ENCODE results near the gene MINK1. TPM values are rescaled to one million over a fixed set of nuclear protein-coding genes. Genes with fewer than 3 reads are reported as not detected.

MINK1 gene
- total and polyA plus RNA-seq, 2 donors from 2014 or later = 21.2 to 118 TPM

DNA sequence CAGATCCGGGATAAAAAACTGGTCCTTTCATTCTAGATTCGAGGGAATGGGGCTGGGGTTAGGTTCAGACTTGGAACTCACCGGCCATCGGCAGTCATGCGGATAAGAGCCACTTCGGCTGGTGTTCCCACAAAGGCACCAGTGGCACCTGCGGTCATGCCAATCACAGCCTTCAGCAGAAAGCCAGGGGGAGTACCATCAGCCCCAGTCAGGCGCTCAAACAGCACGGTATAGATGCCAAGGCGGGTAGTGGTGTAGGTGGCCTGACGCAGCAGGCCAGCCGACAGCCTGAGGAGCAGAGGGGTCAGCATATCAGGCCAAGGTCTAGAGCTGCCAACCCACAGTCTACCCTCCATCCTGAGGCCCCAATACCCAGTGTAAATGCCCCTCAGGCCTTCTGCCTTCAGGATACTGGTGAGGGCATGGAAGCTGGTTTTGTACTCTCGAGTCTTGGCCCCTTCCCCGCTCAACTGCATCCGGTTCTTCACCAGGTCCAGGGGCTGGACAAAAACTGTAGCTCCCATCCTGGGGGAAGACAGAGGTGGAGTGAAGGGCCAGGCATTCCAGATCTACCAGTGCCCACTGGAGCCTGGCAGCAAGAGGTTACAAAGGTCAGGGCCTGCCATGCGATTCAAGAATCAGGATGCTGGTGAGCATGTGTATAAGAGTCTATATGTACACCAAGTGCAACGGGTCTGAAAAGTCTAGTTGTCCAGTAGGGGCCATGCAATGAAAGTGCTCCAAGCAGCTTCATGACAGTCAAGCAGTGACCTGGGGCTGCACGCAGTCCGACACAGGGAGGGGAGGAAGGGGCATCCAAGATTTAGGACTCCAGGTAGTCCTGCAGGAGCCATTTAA, 105.8 kb downstream of the MINK1 start:
- H3K27me3 ChIP-seq (ENCODE audit: control insufficient read depth, insufficient read depth, low read length) = no peaks in the 10 kb centered on the region
- peaks cover 0 to 26% (median 15%) of the 10 kb centered on the region in 3 donors for H3K36me3 ChIP-seq (ENCODE audit: control insufficient read depth in 2 of 3, insufficient read depth in 3 of 3, low read length in 3 of 3)
- peak in 2 of 5 donors; percentile 51 to 57 for DNase-seq
- H3K9me3 ChIP-seq (ENCODE audit: control insufficient read depth in 2 of 3, insufficient read depth in 1 of 3, low read length in 3 of 3) = no peaks in the 10 kb centered on the region
- TF ChIP-seq, protein P1, sequence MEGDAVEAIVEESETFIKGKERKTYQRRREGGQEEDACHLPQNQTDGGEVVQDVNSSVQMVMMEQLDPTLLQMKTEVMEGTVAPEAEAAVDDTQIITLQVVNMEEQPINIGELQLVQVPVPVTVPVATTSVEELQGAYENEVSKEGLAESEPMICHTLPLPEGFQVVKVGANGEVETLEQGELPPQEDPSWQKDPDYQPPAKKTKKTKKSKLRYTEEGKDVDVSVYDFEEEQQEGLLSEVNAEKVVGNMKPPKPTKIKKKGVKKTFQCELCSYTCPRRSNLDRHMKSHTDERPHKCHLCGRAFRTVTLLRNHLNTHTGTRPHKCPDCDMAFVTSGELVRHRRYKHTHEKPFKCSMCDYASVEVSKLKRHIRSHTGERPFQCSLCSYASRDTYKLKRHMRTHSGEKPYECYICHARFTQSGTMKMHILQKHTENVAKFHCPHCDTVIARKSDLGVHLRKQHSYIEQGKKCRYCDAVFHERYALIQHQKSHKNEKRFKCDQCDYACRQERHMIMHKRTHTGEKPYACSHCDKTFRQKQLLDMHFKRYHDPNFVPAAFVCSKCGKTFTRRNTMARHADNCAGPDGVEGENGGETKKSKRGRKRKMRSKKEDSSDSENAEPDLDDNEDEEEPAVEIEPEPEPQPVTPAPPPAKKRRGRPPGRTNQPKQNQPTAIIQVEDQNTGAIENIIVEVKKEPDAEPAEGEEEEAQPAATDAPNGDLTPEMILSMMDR (IDR thresholded peaks at IDR 0.05; ENCODE audit: borderline replicate concordance, extremely low read depth, insufficient read depth) = no peak
- intact Hi-C loops (cut with DNase I) = no loop called here
- H3K4me1 ChIP-seq (ENCODE audit: control insufficient read depth in 2 of 3, insufficient read depth in 2 of 3, low read depth in 1 of 3, low read length in 3 of 3) = peaks cover 5 to 32% (median 18%) of the 10 kb centered on the region in 3 donors
- H3K27ac ChIP-seq (ENCODE audit: low read depth in 2 of 2, low read length in 2 of 2) = peak overlapping the region; percentile 86 to 87
- no peak for FAIRE-seq
- peak overlapping the region; percentile 80 to 95 (median 81) for H3K4me3 ChIP-seq (ENCODE audit: low read length in 3 of 3)
- peak overlapping the region; percentile 45 to 96 (median 67) for H3K9ac ChIP-seq (ENCODE audit: low read length in 3 of 3)

DNA sequence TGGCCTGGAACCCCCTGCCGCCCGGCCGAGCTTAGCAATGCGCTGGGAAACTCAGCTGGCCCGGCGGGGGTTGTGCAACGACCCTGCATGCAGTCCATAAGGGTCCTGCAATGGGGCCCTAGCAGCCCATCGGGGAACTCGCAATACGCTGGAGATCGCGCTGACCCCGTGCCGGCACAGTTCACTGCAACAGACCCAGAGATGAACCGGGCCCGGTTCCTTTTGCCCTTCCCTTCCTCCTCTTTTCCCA, 106.3 kb downstream of the MINK1 start:
- TF ChIP-seq, protein P1 (IDR thresholded peaks at IDR 0.05; ENCODE audit: borderline replicate concordance, extremely low read depth, insufficient read depth) = no peak
- Histone ChIP-seq H3K9me3 (ENCODE audit: control insufficient read depth in 2 of 3, insufficient read depth in 1 of 3, low read length in 3 of 3) (no peaks in the 10 kb centered on the region), H3K36me3 (ENCODE audit: control insufficient read depth in 2 of 3, insufficient read depth in 3 of 3, low read length in 3 of 3) (peaks cover 0 to 32% (median 17%) of the 10 kb centered on the region in 3 donors), H3K27ac (ENCODE audit: low read depth in 2 of 2, low read length in 2 of 2) (peak overlapping the region; percentile 86 to 87), H3K4me1 (ENCODE audit: control insufficient read depth in 2 of 3, insufficient read depth in 2 of 3, low read depth in 1 of 3, low read length in 3 of 3) (peaks cover 5 to 26% (median 18%) of the 10 kb centered on the region in 3 donors), H3K27me3 (ENCODE audit: control insufficient read depth, insufficient read depth, low read length) (no peaks in the 10 kb centered on the region), H3K4me3 (ENCODE audit: low read length in 3 of 3) (peak overlapping the region; percentile 80 to 95 (median 81)), H3K9ac (ENCODE audit: low read length in 3 of 3) (peak overlapping the region; percentile 45 to 96 (median 67))
- intact Hi-C loops (cut with DNase I) = no loop called here
- no peak for FAIRE-seq
- peak in 3 of 5 donors; percentile 44 to 86 (median 54) for DNase-seq

DNA sequence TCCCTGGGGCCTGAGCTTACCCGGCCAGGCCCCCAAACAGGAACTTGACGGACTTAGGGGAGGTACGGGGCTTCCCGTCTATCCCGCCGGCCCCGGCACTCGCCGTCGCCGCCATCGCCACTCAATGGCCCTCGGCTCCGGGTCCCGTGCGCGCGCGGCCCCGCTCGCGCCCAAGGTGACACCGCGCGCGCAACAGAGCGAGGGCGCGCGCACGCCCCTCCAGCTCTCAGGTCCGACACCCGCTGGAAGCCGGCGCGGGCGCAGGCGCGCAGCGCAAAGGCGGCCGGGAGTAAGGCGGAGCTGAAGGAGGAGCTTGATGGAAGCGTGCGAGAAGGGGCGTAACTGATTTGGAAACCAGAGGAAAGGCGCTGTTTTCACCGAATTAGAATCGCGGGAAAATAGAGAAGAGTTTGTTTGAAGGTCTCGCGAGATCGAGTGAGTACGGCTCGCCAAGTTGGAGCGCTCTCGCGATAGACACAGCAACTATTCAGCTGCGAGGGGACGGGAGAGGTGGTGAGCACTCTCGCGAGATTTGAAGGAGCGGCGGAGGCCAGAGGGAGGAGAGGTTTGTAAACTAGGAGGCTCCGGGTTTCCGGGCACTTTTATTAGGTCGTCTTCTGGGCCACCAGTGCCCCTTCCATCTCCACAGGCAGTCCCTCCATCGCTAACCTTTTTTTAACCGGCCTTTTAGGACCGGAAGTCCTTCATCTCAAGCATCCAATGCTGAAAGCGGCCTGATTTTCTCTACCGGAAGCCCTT, 106.8 kb downstream of the MINK1 start, which contains the start of the genes RNF167 and SLC25A11:
RNF167 (plus strand) TSS at position 473 of the 759 bp plus-strand sequence. CDS start 642 bp downstream, outside the sequence.
SLC25A11 (minus strand) TSS at position 251 of the 759 bp plus-strand sequence; CDS start at position 115, 136 bp downstream.
- Histone ChIP-seq H3K27me3 (ENCODE audit: control insufficient read depth, insufficient read depth, low read length) (no peaks in the 10 kb centered on the region), H3K9ac (ENCODE audit: low read length in 3 of 3) (peak within 1 kb of the TSS; percentile 45 to 96 (median 68)), H3K4me3 (ENCODE audit: low read length in 3 of 3) (peak within 1 kb of the TSS; percentile 80 to 95 (median 84)), H3K36me3 (ENCODE audit: control insufficient read depth in 2 of 3, insufficient read depth in 3 of 3, low read length in 3 of 3) (peaks cover 0 to 36% (median 19%) of the 10 kb centered on the region in 3 donors), H3K9me3 (ENCODE audit: control insufficient read depth in 2 of 3, insufficient read depth in 1 of 3, low read length in 3 of 3) (no peaks in the 10 kb centered on the region), H3K4me1 (ENCODE audit: control insufficient read depth in 2 of 3, insufficient read depth in 2 of 3, low read depth in 1 of 3, low read length in 3 of 3) (peaks cover 5 to 29% (median 18%) of the 10 kb centered on the region in 3 donors), H3K27ac (ENCODE audit: low read depth in 2 of 2, low read length in 2 of 2) (peak within 1 kb of the TSS; percentile 86 to 87)
- DNase-seq = peak; percentile 98 to 100 (median 98)
- peak; percentile 85 for FAIRE-seq
- TF ChIP-seq, protein P1 (IDR thresholded peaks at IDR 0.05; ENCODE audit: borderline replicate concordance, extremely low read depth, insufficient read depth) = peak; percentile 14
- intact Hi-C loops (cut with DNase I) = no loop called here
